C4-2B (cell line): ENCODE data around the gene HHLA2.

Experiments
- ZFX ChIP-seq: fragments of 450-650 bp; IDR thresholded peaks from 2 replicates; pipeline ENCODE4 v1.6.1; 2017
- TF ChIP-seq, protein P1 (sequence below): fragments of 450-650 bp; conservative IDR thresholded peaks from 2 replicates; pipeline ENCODE4 v1.5.1; 2017; ENCODE audit warnings: mild to moderate bottlenecking

DNA sequence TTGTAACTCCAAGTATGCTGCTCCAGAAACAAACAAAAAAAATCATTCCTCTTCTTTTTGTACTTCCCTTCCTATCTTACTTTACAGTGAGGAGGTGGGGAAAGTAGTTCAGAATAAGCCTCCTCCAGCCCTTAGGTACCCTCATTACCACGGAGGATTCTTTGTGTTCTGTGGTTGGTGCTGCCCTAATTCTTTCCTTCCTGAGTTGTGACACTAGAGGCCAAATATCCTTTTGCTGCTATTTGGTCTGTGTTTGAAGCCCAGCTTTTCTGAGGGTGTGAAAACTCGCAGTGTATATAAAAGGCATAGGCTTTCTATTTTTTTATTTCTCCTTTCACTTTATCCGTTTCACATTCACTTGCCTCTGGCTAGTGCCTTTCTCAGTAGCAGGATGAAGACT lies 98.2 kb downstream of the HHLA2 start:
- TF ChIP-seq, protein P1, sequence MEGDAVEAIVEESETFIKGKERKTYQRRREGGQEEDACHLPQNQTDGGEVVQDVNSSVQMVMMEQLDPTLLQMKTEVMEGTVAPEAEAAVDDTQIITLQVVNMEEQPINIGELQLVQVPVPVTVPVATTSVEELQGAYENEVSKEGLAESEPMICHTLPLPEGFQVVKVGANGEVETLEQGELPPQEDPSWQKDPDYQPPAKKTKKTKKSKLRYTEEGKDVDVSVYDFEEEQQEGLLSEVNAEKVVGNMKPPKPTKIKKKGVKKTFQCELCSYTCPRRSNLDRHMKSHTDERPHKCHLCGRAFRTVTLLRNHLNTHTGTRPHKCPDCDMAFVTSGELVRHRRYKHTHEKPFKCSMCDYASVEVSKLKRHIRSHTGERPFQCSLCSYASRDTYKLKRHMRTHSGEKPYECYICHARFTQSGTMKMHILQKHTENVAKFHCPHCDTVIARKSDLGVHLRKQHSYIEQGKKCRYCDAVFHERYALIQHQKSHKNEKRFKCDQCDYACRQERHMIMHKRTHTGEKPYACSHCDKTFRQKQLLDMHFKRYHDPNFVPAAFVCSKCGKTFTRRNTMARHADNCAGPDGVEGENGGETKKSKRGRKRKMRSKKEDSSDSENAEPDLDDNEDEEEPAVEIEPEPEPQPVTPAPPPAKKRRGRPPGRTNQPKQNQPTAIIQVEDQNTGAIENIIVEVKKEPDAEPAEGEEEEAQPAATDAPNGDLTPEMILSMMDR, result no peak
- no peak for TF ChIP-seq ZFX
